Purkinje cell (primary cell): Measurements from ENCODE around the gene CST5. TPM values are rescaled to one million over a fixed set of nuclear protein-coding genes. Genes with fewer than 3 reads are reported as not detected.

Experiments used
- polyA plus RNA-seq: library from polyadenylated mRNA; unstranded; fragments of >200 nt; fragmentation: Nextera tagmentation; gene quantifications from 2 replicates; pipeline ENCODE4 v1.2.1, GENCODE V29; 2014

The CST5 gene, protein sequence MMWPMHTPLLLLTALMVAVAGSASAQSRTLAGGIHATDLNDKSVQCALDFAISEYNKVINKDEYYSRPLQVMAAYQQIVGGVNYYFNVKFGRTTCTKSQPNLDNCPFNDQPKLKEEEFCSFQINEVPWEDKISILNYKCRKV
- polyA plus RNA-seq = not detected in 2 replicates

GRCh38 chr20:23879328-23879798 lies at the start of gene CST5:
Gene CST5, minus strand, starts transcription at chr20:23879748. Its CDS starts 72 bp downstream, at chr20:23879676.

DNA sequence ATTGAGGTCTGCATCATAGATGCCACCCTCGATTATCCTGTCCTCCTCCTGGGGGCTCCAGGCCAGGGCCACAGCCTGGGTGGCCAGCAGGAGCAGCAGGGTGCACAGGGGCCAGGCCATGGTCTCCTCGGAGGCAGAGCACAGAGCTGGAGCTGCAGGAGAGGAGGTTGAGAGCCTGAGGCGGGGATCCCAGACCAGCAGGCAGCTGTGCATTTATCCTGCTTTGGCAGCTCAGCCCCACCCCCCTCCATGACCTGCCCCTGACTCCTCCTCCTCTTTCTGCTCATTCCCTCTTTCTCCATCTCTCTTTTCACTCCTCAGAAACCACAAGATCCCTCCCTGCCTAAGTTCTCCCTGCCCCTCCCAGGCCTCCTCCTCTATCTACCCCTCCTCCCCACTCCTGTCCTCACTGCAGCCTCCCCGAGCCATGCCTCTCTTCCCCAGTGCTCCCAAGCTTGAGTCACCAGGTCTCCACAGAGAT lies 53.0 kb downstream of the CST5 start, which contains the start of gene CST2:
TSS of gene CST2 (minus strand) at position 189 of the 481 bp plus-strand sequence. CDS start at position 120, 69 bp downstream.

Other genes with a start within 250 kb of the CST5 start
- 138 and 167 TPM in 2 replicates for gene CST3, start 241.8 kb downstream of the CST5 start, polyA plus RNA-seq
- gene CST4, start 190.7 kb downstream of the CST5 start, polyA plus RNA-seq = not detected in 2 replicates
- not detected in 2 replicates for gene CST1, start 128.8 kb downstream of the CST5 start, polyA plus RNA-seq
- gene CST2, start 53.0 kb downstream of the CST5 start, polyA plus RNA-seq = not detected in 2 replicates
- not detected in 2 replicates for gene GGTLC1, start 109.0 kb upstream of the CST5 start, polyA plus RNA-seq